GM10266 (cell line): ENCODE measurements around the gene E2F3.
"Not testable (repeated sequence)": the region's sequence is repeated elsewhere in the genome, so short reads cannot be mapped to it uniquely, and the experiment has no call there.

Source experiments
- DNase-seq: peaks from one replicate; pipeline ENCODE4 v3.0.0; 2012; ENCODE audit errors: extremely low spot score
- TF ChIP-seq, protein P1 (sequence below): IDR thresholded peaks from 2 replicates; pipeline ENCODE4 v1.5.1; 2012; ENCODE audit warnings: mild to moderate bottlenecking, low read depth; ENCODE audit not compliant: control insufficient read depth, insufficient read depth; ENCODE audit errors: missing control alignments

Gene E2F3

GRCh38 chr6:20487669-20488375 lies 86.1 kb downstream of the E2F3 start:
- no peak for DNase-seq
- TF ChIP-seq, protein P1, sequence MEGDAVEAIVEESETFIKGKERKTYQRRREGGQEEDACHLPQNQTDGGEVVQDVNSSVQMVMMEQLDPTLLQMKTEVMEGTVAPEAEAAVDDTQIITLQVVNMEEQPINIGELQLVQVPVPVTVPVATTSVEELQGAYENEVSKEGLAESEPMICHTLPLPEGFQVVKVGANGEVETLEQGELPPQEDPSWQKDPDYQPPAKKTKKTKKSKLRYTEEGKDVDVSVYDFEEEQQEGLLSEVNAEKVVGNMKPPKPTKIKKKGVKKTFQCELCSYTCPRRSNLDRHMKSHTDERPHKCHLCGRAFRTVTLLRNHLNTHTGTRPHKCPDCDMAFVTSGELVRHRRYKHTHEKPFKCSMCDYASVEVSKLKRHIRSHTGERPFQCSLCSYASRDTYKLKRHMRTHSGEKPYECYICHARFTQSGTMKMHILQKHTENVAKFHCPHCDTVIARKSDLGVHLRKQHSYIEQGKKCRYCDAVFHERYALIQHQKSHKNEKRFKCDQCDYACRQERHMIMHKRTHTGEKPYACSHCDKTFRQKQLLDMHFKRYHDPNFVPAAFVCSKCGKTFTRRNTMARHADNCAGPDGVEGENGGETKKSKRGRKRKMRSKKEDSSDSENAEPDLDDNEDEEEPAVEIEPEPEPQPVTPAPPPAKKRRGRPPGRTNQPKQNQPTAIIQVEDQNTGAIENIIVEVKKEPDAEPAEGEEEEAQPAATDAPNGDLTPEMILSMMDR, result no peak

GRCh38 chr6:20490591-20490990 lies 88.9 kb downstream of the E2F3 start:
- DNase-seq, result no peak

GRCh38 chr6:20492099-20492498 lies 90.4 kb downstream of the E2F3 start:
- DNase-seq, result no peak
- TF ChIP-seq, protein P1, result no peak

More at GRCh38 chr6:20490591-20490990, 88.9 kb downstream of the E2F3 start:
- TF ChIP-seq, protein P1, result no peak

DNA sequence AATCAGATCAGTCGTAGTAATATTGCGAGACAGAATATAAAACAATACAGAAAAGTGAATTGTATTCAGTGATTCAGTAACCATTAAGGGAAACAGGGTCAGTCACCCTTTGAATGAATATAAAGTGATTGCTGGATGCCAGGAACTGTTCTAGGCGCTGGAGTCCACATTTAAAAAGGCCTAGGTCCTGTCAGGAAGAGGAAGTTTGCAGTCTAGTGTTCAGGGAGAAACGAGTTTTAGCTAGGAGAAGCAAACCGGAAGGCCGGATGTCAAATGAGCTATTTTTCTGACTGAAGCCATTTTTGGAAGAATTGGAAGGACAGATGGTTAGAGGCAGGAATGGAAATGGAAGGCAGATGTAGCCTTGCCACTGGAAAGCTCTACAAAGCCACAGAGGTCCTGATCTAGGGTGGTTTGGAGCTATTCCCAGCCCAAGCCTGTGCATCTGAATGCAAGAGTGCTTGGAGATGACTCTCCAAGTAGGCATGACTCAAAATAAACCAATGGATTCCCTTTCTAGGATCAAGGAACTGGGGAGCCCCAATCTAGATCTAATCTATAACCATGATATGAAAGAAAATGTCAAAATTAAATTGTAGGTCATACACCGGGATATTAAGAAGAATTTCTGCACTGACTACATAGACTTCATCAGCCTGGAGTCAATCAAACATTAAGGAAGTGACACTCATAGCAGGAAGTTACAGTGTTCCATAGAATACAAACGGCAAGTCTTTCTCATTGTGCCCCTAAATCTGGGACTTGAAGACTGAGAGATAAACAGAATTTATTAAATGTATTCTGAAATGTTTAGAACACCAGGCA lies 95.7 kb downstream of the E2F3 start:
- TF ChIP-seq, protein P1, result no peak
- no peak for DNase-seq

DNA sequence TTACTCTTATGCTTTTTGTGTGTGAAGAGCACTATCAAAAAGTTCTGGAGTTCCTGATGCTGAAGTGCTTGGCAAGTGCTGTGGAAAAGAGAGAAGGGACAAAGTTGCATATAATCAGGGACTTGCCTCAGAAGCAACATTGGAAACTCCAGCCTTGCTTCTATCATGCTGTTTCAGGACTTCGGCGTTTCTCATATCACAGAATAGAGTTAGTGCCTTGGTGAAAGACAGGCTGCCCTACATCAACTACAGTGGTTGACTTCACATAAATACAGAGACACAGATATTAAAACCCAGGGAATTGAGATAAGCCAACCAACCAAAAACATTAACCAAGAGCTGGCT lies 96.3 kb downstream of the E2F3 start:
- TF ChIP-seq, protein P1, result no peak
- no peak for DNase-seq

GRCh38 chr6:20509212-20509611 lies 107.5 kb downstream of the E2F3 start:
- no peak for DNase-seq
- TF ChIP-seq, protein P1, result no peak

DNA sequence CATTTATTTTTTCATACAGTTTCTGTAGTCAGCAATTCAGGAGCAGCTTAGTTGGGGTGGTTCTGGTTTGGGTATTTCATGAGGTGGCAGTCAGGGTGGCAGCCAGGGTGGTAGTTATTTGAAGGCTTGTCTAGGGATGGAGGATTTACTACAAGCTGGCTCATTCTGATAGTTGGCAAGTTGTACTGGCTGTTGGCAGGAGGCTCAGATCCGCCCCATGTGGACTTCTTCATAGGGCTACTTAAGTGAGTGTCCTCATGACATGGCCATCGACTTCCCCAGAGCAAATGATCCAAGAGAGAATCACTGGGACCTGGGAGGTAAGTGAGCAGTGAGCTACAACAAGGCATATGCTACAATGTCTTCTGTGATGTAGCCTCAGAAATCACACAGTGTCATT lies 110.2 kb downstream of the E2F3 start:
- TF ChIP-seq, protein P1, result no peak
- no peak for DNase-seq

- DNase-seq, result not testable (repeated sequence)
Observed at GRCh38 chr6:20525208-20525607, 123.5 kb downstream of the E2F3 start.
